Upper lobe of left lung (tissue), 6 donors: Measurements from ENCODE around the gene SLC44A2. TPM values are rescaled to one million over a fixed set of nuclear protein-coding genes. Genes with fewer than 3 reads are reported as not detected.

Source experiments
- ATAC-seq, 2 donors: fragments of 200-7000 bp; cut with Tn5 transposase; one replicate each; pipeline ENCODE4 v1.9.1; 2022; ENCODE audit warnings: mild to moderate bottlenecking in 2 of 2, moderate library complexity in 2 of 2; ENCODE audit not compliant: low FRiP score in 2 of 2
- DNase-seq, 2 donors: peaks; one replicate each; pipeline ENCODE4 v3.0.0-alpha.2; 2019 to 2020
- H3K27ac ChIP-seq, 4 donors: fragments of 200-600 bp; sonication (generic); one replicate each; pipeline ENCODE4 v1.5.1; 2016 to 2019
- H3K27me3 ChIP-seq, 4 donors: fragments of 200-600 bp; sonication (generic); one replicate each; pipeline ENCODE4 v1.5.1; 2017 to 2019
- H3K36me3 ChIP-seq, 4 donors: fragments of 200-600 bp; sonication (generic); one replicate each; pipeline ENCODE4 v1.5.1; 2016 to 2019
- H3K4me1 ChIP-seq, 4 donors: fragments of 200-600 bp; sonication (generic); one replicate each; pipeline ENCODE4 v1.5.1; 2018 to 2019
- H3K4me3 ChIP-seq, 4 donors: fragments of 200-600 bp; sonication (generic); one replicate each; pipeline ENCODE4 v1.5.1; 2017 to 2019; ENCODE audit warnings: mild to moderate bottlenecking in 2 of 4, moderate library complexity in 1 of 4
- H3K9me3 ChIP-seq, 4 donors: fragments of 200-600 bp; sonication (generic); one replicate each; pipeline ENCODE4 v1.5.1; 2018 to 2019
- CTCF ChIP-seq, 6 experiments: fragments of 450-650 bp in 4 of 6; fragments of 200-600 bp in 2 of 6; sonication (generic) in 2 of 6; IDR thresholded peaks; one replicate each; pipeline ENCODE4 v1.5.1; 2016 to 2019; ENCODE audit warnings: antibody characterized with exemption in 6 of 6
- EP300 ChIP-seq, 4 donors: sonication (generic); formaldehyde crosslinking; IDR thresholded peaks; one replicate each; pipeline ENCODE4 v1.5.1; 2017; ENCODE audit warnings: antibody characterized with exemption in 4 of 4, control low read depth in 2 of 4
- POLR2A ChIP-seq, 4 donors: fragments of 450-650 bp; IDR thresholded peaks; one replicate each; pipeline ENCODE4 v1.5.1; 2016 to 2017; ENCODE audit warnings: antibody characterized with exemption in 4 of 4, mild to moderate bottlenecking in 2 of 4
- POLR2AphosphoS5 ChIP-seq, 2 donors: sonication (generic); formaldehyde crosslinking; IDR thresholded peaks; one replicate each; pipeline ENCODE4 v1.5.1; 2017; ENCODE audit warnings: antibody characterized with exemption in 2 of 2
- WGBS, 2 donors: methylation state at CpG; one replicate each; pipeline ENCODE4 v1.1.5; 2017 to 2018; 5-methylcytosine and 5-hydroxymethylcytosine counted together
- total RNA-seq, 6 donors: library from RNA; depleted of rRNA in 4 of 6; stranded (reverse); fragments of >200 nt in 4 of 6; gene quantifications; one replicate each; pipeline versions ENCODE4 v1.1.0 to v1.2.1, GENCODE V29; 2016 to 2021
- donor health status: DM: no; HTN: no; CAD: no; lungs with moderate emphysema.
- donor health status: DM: no; HTN: yes; CAD: no; lungs with severe emphysema.

The SLC44A2 gene
- total RNA-seq, 6 donors from 2014 or later: 117 to 333 (median 197) TPM

- WGBS, 2 donors: 93 to 96% methylated on average over 3 to 18 of the region's 18 CpGs
- DNase-seq (no peak), ATAC-seq (no peak)
- Histone ChIP-seq H3K9me3 (no peaks in the 10 kb centered on the region), H3K27me3 (no peaks in the 10 kb centered on the region), H3K36me3 (peaks cover 60 to 95% (median 87%) of the 10 kb centered on the region in 4 donors), H3K4me1 (no peaks in the 10 kb centered on the region), H3K27ac (no peak overlapping the region), H3K4me3 (no peak overlapping the region)
- no peak for TF ChIP-seq POLR2AphosphoS5 (IDR thresholded peaks at IDR 0.05)
- TF ChIP-seq CTCF (IDR thresholded peaks at IDR 0.05): no peak
- TF ChIP-seq EP300 (IDR thresholded peaks at IDR 0.05): no peak
- no peak for TF ChIP-seq POLR2A (IDR thresholded peaks at IDR 0.05)
These were observed 54.4 kb downstream of the SLC44A2 start for GRCh38 chr19:10679743-10680142.

- no peaks in the 10 kb centered on the region for H3K27me3 ChIP-seq
- DNase-seq: no peak
- 93 to 98% methylated on average over 13 to 14 of the region's 15 CpGs for WGBS, 2 donors
- no peaks in the 10 kb centered on the region for H3K4me1 ChIP-seq
- TF ChIP-seq CTCF (IDR thresholded peaks at IDR 0.05): no peak
- TF ChIP-seq EP300 (IDR thresholded peaks at IDR 0.05): no peak
- TF ChIP-seq POLR2AphosphoS5 (IDR thresholded peaks at IDR 0.05): no peak
- TF ChIP-seq POLR2A (IDR thresholded peaks at IDR 0.05): no peak
- no peaks in the 10 kb centered on the region for H3K9me3 ChIP-seq
- H3K36me3 ChIP-seq: peaks cover 65 to 96% (median 89%) of the 10 kb centered on the region in 4 donors
- ATAC-seq: no peak
- no peak overlapping the region for H3K4me3 ChIP-seq
- H3K27ac ChIP-seq: no peak overlapping the region
These were observed 55.3 kb downstream of the SLC44A2 start for GRCh38 chr19:10680545-10681135.

- ATAC-seq (no peak), DNase-seq (no peak)
- Histone ChIP-seq H3K27ac (no peak overlapping the region), H3K36me3 (peaks cover 65 to 100% (median 94%) of the 10 kb centered on the region in 4 donors), H3K27me3 (no peaks in the 10 kb centered on the region), H3K9me3 (no peaks in the 10 kb centered on the region), H3K4me1 (no peaks in the 10 kb centered on the region), H3K4me3 (no peak overlapping the region)
- no peak for TF ChIP-seq POLR2A (IDR thresholded peaks at IDR 0.05)
- TF ChIP-seq POLR2AphosphoS5 (IDR thresholded peaks at IDR 0.05): no peak
- no peak for TF ChIP-seq CTCF (IDR thresholded peaks at IDR 0.05)
- no peak for TF ChIP-seq EP300 (IDR thresholded peaks at IDR 0.05)
- 80 to 86% methylated on average over 2 to 4 of the region's 4 CpGs for WGBS, 2 donors
These were observed 56.3 kb downstream of the SLC44A2 start for GRCh38 chr19:10681658-10682057.

- Histone ChIP-seq H3K4me1 (no peaks in the 10 kb centered on the region), H3K36me3 (peaks cover 70 to 100% (median 96%) of the 10 kb centered on the region in 4 donors), H3K27me3 (no peaks in the 10 kb centered on the region), H3K4me3 (no peak overlapping the region), H3K27ac (no peak overlapping the region), H3K9me3 (no peaks in the 10 kb centered on the region)
- TF ChIP-seq CTCF (IDR thresholded peaks at IDR 0.05) (no peak), POLR2A (IDR thresholded peaks at IDR 0.05) (no peak), EP300 (IDR thresholded peaks at IDR 0.05) (no peak), POLR2AphosphoS5 (IDR thresholded peaks at IDR 0.05) (no peak)
- DNase-seq (no peak), ATAC-seq (no peak)
- 93 to 98% methylated on average over 14 to 15 of the region's 15 CpGs for WGBS, 2 donors
These were observed 57.2 kb downstream of the SLC44A2 start for GRCh38 chr19:10682397-10683063.
